SK-N-SH (cell line): ENCODE measurements around the gene SSR1.

ENCODE experiments used
- CTCF ChIP-seq: fragments of 200-600 bp; sonication (generic); IDR thresholded peaks from 2 replicates; pipeline ENCODE4 v1.6.1; 2017; ENCODE audit warnings: antibody characterized with exemption, mild to moderate bottlenecking, moderate library complexity
- NFIC ChIP-seq: IDR thresholded peaks from 2 replicates; pipeline ENCODE4 v1.4.0; 2012; ENCODE audit warnings: borderline replicate concordance
- RCOR1 ChIP-seq: fragments of 150-350 bp; IDR thresholded peaks from 2 replicates; pipeline ENCODE4 v1.6.1; 2017; ENCODE audit warnings: antibody characterized with exemption, low read length
- SMC3 ChIP-seq: IDR thresholded peaks from 2 replicates; pipeline ENCODE4 v1.6.1; 2012; ENCODE audit warnings: low read depth, low read length, improper control_type of control experiment

DNA sequence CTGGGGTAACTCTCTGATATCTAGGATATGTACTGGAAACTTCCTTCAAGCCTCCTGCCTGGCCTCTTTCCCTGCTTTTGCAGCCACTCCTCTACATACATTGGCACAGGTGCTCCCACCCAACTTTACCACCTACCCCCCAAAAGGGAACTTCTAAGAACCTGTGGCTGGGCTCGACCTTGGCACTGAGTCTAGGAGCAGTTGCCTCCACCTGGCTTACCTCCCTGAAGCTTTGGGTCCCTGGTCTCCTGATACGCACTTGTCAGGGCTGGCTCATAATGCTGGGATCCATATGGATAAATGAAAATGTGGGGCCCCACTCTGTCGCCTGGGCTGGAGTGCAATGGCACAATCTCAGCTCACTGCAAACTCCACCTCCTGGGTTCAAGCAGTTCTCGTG lies 56.2 kb downstream of the SSR1 start:
- TF ChIP-seq CTCF (no peak), RCOR1 (no peak), SMC3 (no peak), NFIC (no peak)
